Omental fat pad (tissue), 4 donors: ENCODE results near the gene C1orf174. TPM values are rescaled to one million over a fixed set of nuclear protein-coding genes. Genes with fewer than 3 reads are reported as not detected.

Source experiments
- ATAC-seq: fragments of 150-250 bp; one replicate; pipeline ENCODE4 v1.9.1; 2016; ENCODE audit warnings: mild to moderate bottlenecking, moderate library complexity; ENCODE audit not compliant: low FRiP score
- DNase-seq: peaks from one replicate; pipeline ENCODE4 v3.0.0-alpha.2; 2019; ENCODE audit warnings: low spot score
- CTCF ChIP-seq, 3 donors: fragments of 450-650 bp; IDR thresholded peaks; one replicate each; pipeline ENCODE4 v1.5.1; 2016 to 2017; ENCODE audit warnings: antibody characterized with exemption in 3 of 3, mild to moderate bottlenecking in 3 of 3, moderate library complexity in 2 of 3
- total RNA-seq, 4 donors: library from RNA; depleted of rRNA; stranded (reverse); fragments of >200 nt; gene quantifications; one replicate each; pipeline ENCODE4 v1.1.0, GENCODE V29; 2016

The C1orf174 gene
- total RNA-seq, 4 donors from 2014 or later, result 14.2 to 20.6 (median 19.0) TPM

GRCh38 chr1:3889936-3890335 lies 10.1 kb downstream of the C1orf174 start:
- ATAC-seq, result no peak
- TF ChIP-seq CTCF (IDR thresholded peaks at IDR 0.05), result no peak
- no peak for DNase-seq

- TF ChIP-seq CTCF (IDR thresholded peaks at IDR 0.05), result no peak
- DNase-seq (no peak), ATAC-seq (no peak)
Observed at GRCh38 chr1:3888301-3888700, 11.8 kb downstream of the C1orf174 start.

GRCh38 chr1:3886691-3887090 lies 13.4 kb downstream of the C1orf174 start:
- TF ChIP-seq CTCF (IDR thresholded peaks at IDR 0.05), result no peak
- ATAC-seq (no peak), DNase-seq (no peak)

GRCh38 chr1:3886106-3886670 lies 13.9 kb downstream of the C1orf174 start:
- ATAC-seq, result no peak
- no peak for DNase-seq
- no peak for TF ChIP-seq CTCF (IDR thresholded peaks at IDR 0.05)

GRCh38 chr1:3885611-3886010 lies 14.5 kb downstream of the C1orf174 start:
- ATAC-seq (no peak), DNase-seq (no peak)
- no peak for TF ChIP-seq CTCF (IDR thresholded peaks at IDR 0.05)

GRCh38 chr1:3884966-3885365 lies 15.1 kb downstream of the C1orf174 start:
- ATAC-seq, result no peak
- TF ChIP-seq CTCF (IDR thresholded peaks at IDR 0.05), result no peak
- no peak for DNase-seq

- no peak for ATAC-seq
- no peak for TF ChIP-seq CTCF (IDR thresholded peaks at IDR 0.05)
- no peak for DNase-seq
Observed at GRCh38 chr1:3883194-3883925, 16.7 kb downstream of the C1orf174 start.
